Activated CD4-positive, alpha-beta T cell treated with anti-CD3 and anti-CD28 coated beads, Interleukin-2, amount 50 U/mL, for 48 hours (primary cell): ENCODE data around the gene NSD2.
"Not testable (repeated sequence)": the region's sequence is repeated elsewhere in the genome, so short reads cannot be mapped to it uniquely, and the experiment has no call there.

ENCODE experiments used
- DNase-seq, 2 experiments: peaks; one replicate each; pipeline ENCODE4 v3.0.0-alpha.2; 2020

The NSD2 gene

GRCh38 chr4:1870578-1871443, at the start of gene NSD2:
NSD2 (plus strand) TSS chr4:1871393; CDS start chr4:1900655, 29,262 bp downstream.
- peak; percentile 90 to 92 for DNase-seq

- DNase-seq = no peak
Measured at GRCh38 chr4:1821679-1822567, 49.3 kb upstream of the NSD2 start.

GRCh38 chr4:1822568-1823544, 48.3 kb upstream of the NSD2 start:
- DNase-seq = no peak

GRCh38 chr4:1823545-1823932, 47.7 kb upstream of the NSD2 start:
- DNase-seq = no peak

- DNase-seq = no peak
Measured at GRCh38 chr4:1824746-1825145, 46.4 kb upstream of the NSD2 start.

- no peak for DNase-seq
Measured at GRCh38 chr4:1825326-1825725, 45.9 kb upstream of the NSD2 start.

- no peak for DNase-seq
Measured at GRCh38 chr4:1826531-1827350, 44.5 kb upstream of the NSD2 start.

GRCh38 chr4:1830234-1830633, 41.0 kb upstream of the NSD2 start:
- DNase-seq = no peak

- DNase-seq = no peak
Measured at GRCh38 chr4:1830642-1831228, 40.5 kb upstream of the NSD2 start.

- no peak for DNase-seq
Measured at GRCh38 chr4:1831331-1831730, 39.9 kb upstream of the NSD2 start.

GRCh38 chr4:1832690-1833089, 38.5 kb upstream of the NSD2 start:
- DNase-seq = no peak

- DNase-seq = no peak
Measured at GRCh38 chr4:1833307-1834046, 37.7 kb upstream of the NSD2 start.

- no peak for DNase-seq
Measured at GRCh38 chr4:1834047-1834775, 37.0 kb upstream of the NSD2 start.

GRCh38 chr4:1835836-1836235, 35.4 kb upstream of the NSD2 start:
- not testable (repeated sequence) for DNase-seq

- no peak for DNase-seq
Measured at GRCh38 chr4:1836650-1837049, 34.5 kb upstream of the NSD2 start.

- DNase-seq = no peak
Measured at GRCh38 chr4:1837069-1837468, 34.1 kb upstream of the NSD2 start.

- no peak for DNase-seq
Measured at GRCh38 chr4:1839282-1839681, 31.9 kb upstream of the NSD2 start.

GRCh38 chr4:1841201-1841886, 29.8 kb upstream of the NSD2 start:
- no peak for DNase-seq

GRCh38 chr4:1841887-1842210, 29.3 kb upstream of the NSD2 start:
- no peak for DNase-seq
